Hepatocyte (in vitro differentiated cells): ENCODE data around the gene C15orf39. TPM values are rescaled to one million over a fixed set of nuclear protein-coding genes. Genes with fewer than 3 reads are reported as not detected.

Experiments used
- DNase-seq: peaks from one replicate; pipeline ENCODE4 v3.0.0-alpha.2; 2016; ENCODE audit warnings: low spot score
- H2AFZ ChIP-seq: fragments of 200-600 bp; sonication (generic); 2 replicates; pipeline ENCODE4 v1.6.0; 2016; ENCODE audit warnings: antibody characterized with exemption, mild to moderate bottlenecking
- H3K27ac ChIP-seq: fragments of 200-600 bp; sonication (generic); 2 replicates; pipeline ENCODE4 v1.5.1; 2016; ENCODE audit warnings: mild to moderate bottlenecking
- H3K27me3 ChIP-seq: fragments of 200-600 bp; sonication (generic); 2 replicates; pipeline ENCODE4 v1.6.1; 2016
- H3K36me3 ChIP-seq: fragments of 200-600 bp; sonication (generic); replicated peaks from 2 replicates; pipeline ENCODE4 v1.5.1; 2016; ENCODE audit warnings: low read depth; ENCODE audit not compliant: insufficient read depth
- H3K4me1 ChIP-seq: fragments of 200-600 bp; sonication (generic); 2 replicates; pipeline ENCODE4 v1.5.1; 2016; ENCODE audit warnings: mild to moderate bottlenecking, moderate library complexity; ENCODE audit not compliant: insufficient read depth
- H3K4me2 ChIP-seq: fragments of 200-600 bp; sonication (generic); 2 replicates; pipeline ENCODE4 v1.6.0; 2016
- H3K4me3 ChIP-seq: fragments of 200-600 bp; sonication (generic); 2 replicates; pipeline ENCODE4 v1.5.1; 2016; ENCODE audit warnings: mild to moderate bottlenecking
- H3K79me2 ChIP-seq: fragments of 200-600 bp; sonication (generic); 2 replicates; pipeline ENCODE4 v1.6.0; 2017; ENCODE audit warnings: mild to moderate bottlenecking
- H3K9me2 ChIP-seq: fragments of 200-600 bp; sonication (generic); replicated peaks from 2 replicates; pipeline ENCODE4 v1.6.0; 2017; ENCODE audit warnings: mild to moderate bottlenecking; ENCODE audit not compliant: insufficient read depth
- H3K9me3 ChIP-seq: fragments of 200-600 bp; sonication (generic); 2 replicates; pipeline ENCODE4 v1.5.1; 2016; ENCODE audit warnings: low read depth, mild to moderate bottlenecking
- H4K20me1 ChIP-seq: fragments of 200-600 bp; sonication (generic); 2 replicates; pipeline ENCODE4 v1.6.0; 2016; ENCODE audit warnings: mild to moderate bottlenecking; ENCODE audit not compliant: insufficient read depth, poor library complexity, severe bottlenecking
- CTCF ChIP-seq: fragments of 200-600 bp; sonication (generic); IDR thresholded peaks from 2 replicates; pipeline ENCODE4 v1.5.1; 2016; ENCODE audit warnings: antibody characterized with exemption, mild to moderate bottlenecking; ENCODE audit not compliant: poor library complexity
- EZH2 ChIP-seq: fragments of 200-600 bp; sonication (generic); IDR thresholded peaks from 2 replicates; pipeline ENCODE4 v1.6.1; 2016; ENCODE audit warnings: antibody characterized with exemption, mild to moderate bottlenecking, borderline replicate concordance
- EZH2phosphoT487 ChIP-seq: fragments of 200-600 bp; sonication (generic); IDR thresholded peaks from one replicate; pipeline ENCODE4 v1.6.1; 2018; ENCODE audit warnings: antibody characterized with exemption, mild to moderate bottlenecking, low read depth, moderate library complexity; ENCODE audit not compliant: unreplicated experiment, severe bottlenecking
- WGBS: methylation state at CpG from one replicate; pipeline ENCODE4 v1.1.6; 2016; ENCODE audit warnings: low lambda C conversion rate; ENCODE audit errors: missing lambda C conversion rate; 5-methylcytosine and 5-hydroxymethylcytosine counted together
- polyA plus RNA-seq: library from polyadenylated mRNA; unstranded; fragments of >200 nt; fragmentation: Nextera tagmentation; extraction: Ambion mirVana; gene quantifications from 2 replicates; pipeline ENCODE4 v1.2.1, GENCODE V29; 2016
- total RNA-seq: library from RNA; depleted of rRNA; stranded (reverse); fragments of >200 nt; gene quantifications from 2 replicates; pipeline ENCODE4 v1.2.3, GENCODE V29; 2014

The C15orf39 gene
- total and polyA plus RNA-seq, 2 experiments from 2014 or later = 15.3 to 18.3 TPM

GRCh38 chr15:75167588-75168350 is 33.9 kb upstream of the C15orf39 start:
- no peak overlapping the region for H3K27ac ChIP-seq
- no peak for DNase-seq
- TF ChIP-seq EZH2 (no peak), EZH2phosphoT487 (no peak), CTCF (no peak)
- no peak overlapping the region for H3K4me2 ChIP-seq
- no peak overlapping the region for H3K4me3 ChIP-seq
- H3K27me3 ChIP-seq = no peaks in the 10 kb centered on the region
- peaks cover 4% of the 10 kb centered on the region for H3K4me1 ChIP-seq
- H2AFZ ChIP-seq = no peak overlapping the region
- no peaks in the 10 kb centered on the region for H3K9me2 ChIP-seq
- no peaks in the 10 kb centered on the region for H3K36me3 ChIP-seq
- no peaks in the 10 kb centered on the region for H4K20me1 ChIP-seq
- no peaks in the 10 kb centered on the region for H3K79me2 ChIP-seq
- WGBS = 82% methylated on average over 5 of the region's 5 CpGs
- no peaks in the 10 kb centered on the region for H3K9me3 ChIP-seq

GRCh38 chr15:75168374-75168773 is 33.3 kb upstream of the C15orf39 start:
- Histone ChIP-seq H3K79me2 (no peaks in the 10 kb centered on the region), H3K27ac (no peak overlapping the region), H2AFZ (no peak overlapping the region), H4K20me1 (no peaks in the 10 kb centered on the region), H3K9me2 (no peaks in the 10 kb centered on the region), H3K4me3 (no peak overlapping the region), H3K4me1 (no peaks in the 10 kb centered on the region), H3K4me2 (no peak overlapping the region), H3K9me3 (no peaks in the 10 kb centered on the region), H3K27me3 (no peaks in the 10 kb centered on the region), H3K36me3 (no peaks in the 10 kb centered on the region)
- DNase-seq = no peak
- WGBS = 92% methylated on average over 4 of the region's 4 CpGs
- TF ChIP-seq CTCF = no peak

- 100% methylated on average over 1 of the region's 1 CpG for WGBS
- no peak overlapping the region for H2AFZ ChIP-seq
- peaks cover under 1% of the 10 kb centered on the region for H3K4me1 ChIP-seq
- no peaks in the 10 kb centered on the region for H4K20me1 ChIP-seq
- no peaks in the 10 kb centered on the region for H3K9me3 ChIP-seq
- no peak overlapping the region for H3K4me2 ChIP-seq
- H3K27ac ChIP-seq = no peak overlapping the region
- TF ChIP-seq EZH2 (no peak), CTCF (no peak), EZH2phosphoT487 (no peak)
- H3K4me3 ChIP-seq = no peak overlapping the region
- no peaks in the 10 kb centered on the region for H3K27me3 ChIP-seq
- DNase-seq = no peak
- H3K36me3 ChIP-seq = no peaks in the 10 kb centered on the region
- H3K9me2 ChIP-seq = no peaks in the 10 kb centered on the region
- no peaks in the 10 kb centered on the region for H3K79me2 ChIP-seq
Measured at GRCh38 chr15:75170203-75170602, 31.5 kb upstream of the C15orf39 start.
